Naive thymus-derived CD8-positive, alpha-beta T cell (primary cell): ENCODE measurements around the gene PPP1R12A. TPM values are rescaled to one million over a fixed set of nuclear protein-coding genes. Genes with fewer than 3 reads are reported as not detected.
"Not testable (repeated sequence)": the region's sequence is repeated elsewhere in the genome, so short reads cannot be mapped to it uniquely, and the experiment has no call there.

Source experiments
- ATAC-seq, 2 donors: fragments of 150-1000 bp; cut with Tn5 transposase in 1 of 2; sonication (Bioruptor Pico), chemical (Tn5 transposase) in 1 of 2; 1 replicate in 1 of 2; 2 replicates in 1 of 2; pipeline ENCODE4 v1.10.0; 2021; ENCODE audit warnings: mild to moderate bottlenecking in 2 of 2, moderate library complexity in 2 of 2
- POLR2A ChIA-PET: fragments of 350-600 bp; sonication (Branson Sonifier 250); formaldehyde crosslinking; loops from one replicate; lab custom pipeline; 2021; ENCODE audit warnings: antibody characterized with exemption; lab: Charles Lee
- DNase-seq, 10 donors: peaks; one replicate each; pipeline versions ENCODE4 v3.0.0 to v3.0.0-alpha.2; 2020 to 2022
- H3K27ac Mint-ChIP-seq, 10 donors: one replicate each; pipeline ENCODE4 v1.8.0; 2020 to 2022; ENCODE audit warnings: mild to moderate bottlenecking in 10 of 10, mixed read lengths in 10 of 10, moderate library complexity in 4 of 10, inconsistent platforms in 1 of 10
- H3K27me3 Mint-ChIP-seq, 5 donors: one replicate each; pipeline ENCODE4 v1.8.0; 2021 to 2022; ENCODE audit warnings: mixed read lengths in 5 of 5
- H3K36me3 Mint-ChIP-seq, 3 donors: one replicate each; pipeline ENCODE4 v1.8.0; 2020 to 2022; ENCODE audit warnings: mixed read lengths in 3 of 3, mild to moderate bottlenecking in 2 of 3, inconsistent platforms in 1 of 3
- H3K4me1 Mint-ChIP-seq, 4 donors: one replicate each; pipeline ENCODE4 v1.8.0; 2021 to 2022; ENCODE audit warnings: mixed read lengths in 4 of 4
- H3K4me3 Mint-ChIP-seq, 10 donors: one replicate each; pipeline ENCODE4 v1.8.0; 2020 to 2022; ENCODE audit warnings: mild to moderate bottlenecking in 10 of 10, mixed read lengths in 10 of 10, moderate library complexity in 6 of 10, inconsistent platforms in 1 of 10
- H3K9me3 Mint-ChIP-seq, 9 donors: one replicate each; pipeline ENCODE4 v1.8.0; 2020 to 2022; ENCODE audit warnings: mixed read lengths in 9 of 9, mild to moderate bottlenecking in 3 of 9, inconsistent platforms in 1 of 9, moderate library complexity in 1 of 9
- polyA plus RNA-seq, 3 donors: library from polyadenylated mRNA; unstranded; fragments of 300-500 nt; fragmentation: Illumina TruSeq; gene quantifications; one replicate each; pipeline ENCODE4 v1.2.3, GENCODE V29; 2021
- total RNA-seq, 8 experiments: library from RNA in 2 of 8; stranded (reverse) in 2 of 8; gene quantifications; one replicate each; pipeline ENCODE4 v1.2.3 and lab custom pipeline; 2021 to 2026

The PPP1R12A gene
- total and polyA plus RNA-seq, 5 experiments from 2014 or later, result 75.4 to 133 (median 84.9) TPM

DNA sequence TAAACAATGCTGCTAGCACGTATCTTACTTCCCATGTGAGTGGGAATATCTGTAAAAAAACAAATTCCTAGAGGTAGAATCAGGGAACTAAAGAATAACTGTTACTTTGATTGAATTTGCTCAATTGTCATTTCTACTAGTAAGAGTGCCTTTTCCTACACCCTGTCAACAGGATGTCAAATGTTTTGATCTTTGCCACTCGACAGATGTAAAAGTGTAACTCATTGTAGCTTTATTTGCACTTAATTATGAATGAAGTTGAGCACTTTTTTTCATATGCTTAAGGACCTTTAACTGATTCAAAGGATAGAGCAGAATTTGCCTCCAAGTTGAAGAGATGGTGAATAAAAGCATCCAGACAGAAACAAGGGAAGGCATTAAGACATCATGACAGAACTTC lies 104.5 kb downstream of the PPP1R12A start:
- peak in 3 of 10 donors; percentile 2 to 13 (median 12) for DNase-seq
- peak overlapping the region in 6 of 10 donors; percentile 20 to 88 (median 58) for H3K27ac Mint-ChIP-seq

DNA sequence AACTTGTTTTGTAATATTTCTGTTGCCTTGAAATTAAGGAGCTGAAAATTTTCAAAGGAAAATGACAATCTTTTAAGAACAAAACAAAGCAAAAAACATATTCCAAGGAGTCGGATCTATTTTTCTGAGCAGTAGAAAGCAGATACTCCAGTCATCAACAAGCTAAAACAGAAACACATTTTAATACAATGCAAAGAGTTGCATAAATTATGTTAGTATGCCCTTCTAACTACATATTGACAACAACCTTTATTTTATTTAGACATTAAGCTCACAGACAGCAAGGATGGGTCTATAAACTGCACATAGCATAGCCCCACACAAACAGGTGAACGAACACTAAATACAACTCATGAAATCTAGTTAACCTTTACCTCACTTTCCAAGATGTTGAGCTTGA lies 106.0 kb downstream of the PPP1R12A start:
- H3K9me3 Mint-ChIP-seq, result no peaks in the 10 kb centered on the region
- peaks cover 17 to 43% (median 40%) of the 10 kb centered on the region in 4 donors for H3K4me1 Mint-ChIP-seq
- no peaks in the 10 kb centered on the region for H3K27me3 Mint-ChIP-seq
- peak overlapping the region in 2 of 10 donors; percentile 26 to 58 for H3K27ac Mint-ChIP-seq
- DNase-seq (no peak), ATAC-seq (no peak)
- POLR2A ChIA-PET, result no interaction called here
- H3K4me3 Mint-ChIP-seq, result no peak overlapping the region
- H3K36me3 Mint-ChIP-seq, result peaks cover 0 to 66% (median 19%) of the 10 kb centered on the region in 3 donors

More for the DNA sequence above, 104.5 kb downstream of the PPP1R12A start:
- ATAC-seq, result peak in 1 of 2 donors; percentile 49
- Mint-ChIP-seq H3K9me3 (no peaks in the 10 kb centered on the region), H3K4me1 (peaks cover 25 to 56% (median 52%) of the 10 kb centered on the region in 4 donors), H3K4me3 (peak overlapping the region in 6 of 10 donors; percentile 8 to 57 (median 32)), H3K36me3 (peaks cover 0 to 65% (median 18%) of the 10 kb centered on the region in 3 donors), H3K27me3 (no peaks in the 10 kb centered on the region)
- POLR2A ChIA-PET, result no interaction called here

DNA sequence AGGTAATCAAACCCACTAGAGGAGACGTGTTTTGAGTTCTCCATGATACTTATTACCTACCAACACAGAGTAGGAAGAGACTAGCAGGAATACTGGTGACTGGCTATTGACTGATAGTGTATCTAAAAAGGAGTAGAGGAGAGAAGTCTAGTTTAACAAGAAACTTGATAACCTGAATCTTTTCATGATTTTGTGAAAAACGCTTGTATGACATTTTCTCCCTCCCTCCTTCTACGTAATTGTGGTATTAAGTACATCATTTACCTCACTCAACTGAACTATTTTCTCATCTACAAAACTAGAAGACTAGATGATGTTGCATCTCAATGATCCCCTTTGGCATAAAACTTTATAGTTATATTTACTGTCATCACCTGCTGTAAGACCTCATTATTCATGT lies 107.4 kb downstream of the PPP1R12A start:
- Mint-ChIP-seq H3K36me3 (peaks cover 0 to 60% (median 19%) of the 10 kb centered on the region in 3 donors), H3K27ac (no peak overlapping the region), H3K27me3 (no peaks in the 10 kb centered on the region), H3K4me1 (peaks cover 11 to 32% (median 28%) of the 10 kb centered on the region in 4 donors), H3K4me3 (no peak overlapping the region), H3K9me3 (no peaks in the 10 kb centered on the region)
- POLR2A ChIA-PET, result no interaction called here
- no peak for ATAC-seq
- DNase-seq, result no peak

DNA sequence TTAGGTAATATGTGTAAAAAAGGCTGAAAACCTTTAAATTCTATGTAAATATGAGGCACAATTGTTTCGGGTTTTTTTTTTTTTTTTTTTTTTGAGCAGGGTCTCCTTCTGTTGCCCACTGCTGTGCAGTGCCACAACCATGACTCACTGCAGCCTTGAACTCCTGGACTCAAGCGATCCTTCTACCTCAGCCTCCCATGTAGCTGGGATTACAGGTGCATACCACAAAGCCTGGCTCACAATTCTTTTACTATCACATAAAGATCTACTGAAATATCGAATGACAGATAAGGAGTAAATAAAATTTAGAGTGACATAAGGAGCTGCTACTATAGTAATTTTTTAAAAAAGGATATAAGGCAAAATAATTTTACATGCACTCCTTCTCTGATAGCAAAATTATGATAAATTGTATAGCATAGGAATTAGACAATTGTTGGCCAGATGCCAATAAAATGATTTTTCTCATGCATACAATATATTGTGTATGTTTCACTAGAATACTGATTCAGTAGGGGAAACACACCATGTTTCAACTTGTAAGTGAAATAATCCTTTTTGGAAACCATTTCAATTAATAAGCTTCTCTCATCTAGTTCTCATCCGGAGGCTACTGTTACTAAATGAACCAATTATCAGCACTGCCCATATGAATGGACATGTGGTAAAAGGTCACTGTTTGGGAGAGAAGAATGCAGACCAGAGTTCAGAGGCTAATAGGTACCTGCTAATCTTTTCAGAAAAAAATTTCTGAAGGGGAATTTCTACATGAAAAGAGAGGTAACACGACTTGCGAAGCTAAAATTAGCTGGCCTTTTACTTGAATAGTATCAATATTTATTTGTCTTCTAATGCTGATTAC lies 108.4 kb downstream of the PPP1R12A start:
- H3K4me1 Mint-ChIP-seq, result peaks cover 11 to 25% (median 23%) of the 10 kb centered on the region in 4 donors
- H3K36me3 Mint-ChIP-seq, result peaks cover 0 to 65% (median 15%) of the 10 kb centered on the region in 3 donors
- peak overlapping the region in 2 of 10 donors; percentile 43 to 66 for H3K27ac Mint-ChIP-seq
- DNase-seq (no peak), ATAC-seq (no peak)
- POLR2A ChIA-PET, result interaction anchor here (0.6 kb wide), 1 partner anchor 54 kb away, joined by 6 read pairs; no protein-coding TSS in a partner anchor
- no peaks in the 10 kb centered on the region for H3K9me3 Mint-ChIP-seq
- H3K4me3 Mint-ChIP-seq, result no peak overlapping the region
- H3K27me3 Mint-ChIP-seq, result no peaks in the 10 kb centered on the region

DNA sequence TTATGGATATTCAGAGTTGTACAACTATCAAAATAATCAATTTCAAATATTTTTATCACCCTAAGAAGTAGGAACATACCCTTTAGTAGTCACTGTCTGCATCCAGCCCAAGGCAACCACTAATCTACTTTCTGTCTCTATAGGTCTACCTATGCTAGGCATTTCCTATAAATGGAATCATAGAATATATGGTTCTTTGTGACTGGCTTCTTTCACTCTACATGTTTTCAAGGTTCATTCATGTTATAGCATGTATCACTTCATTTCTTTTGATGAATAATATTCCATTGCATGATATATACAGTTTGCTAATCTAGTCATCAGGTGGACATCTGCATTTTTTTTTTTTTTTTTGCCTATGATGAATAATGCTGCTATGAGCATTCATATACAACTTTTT lies 112.4 kb downstream of the PPP1R12A start:
- no peak for ATAC-seq
- Mint-ChIP-seq H3K9me3 (no peaks in the 10 kb centered on the region), H3K36me3 (peaks cover 6 to 68% (median 27%) of the 10 kb centered on the region in 3 donors), H3K4me3 (no peak overlapping the region), H3K27ac (peak overlapping the region in 1 of 10 donors; percentile 48), H3K27me3 (no peaks in the 10 kb centered on the region), H3K4me1 (peaks cover 3 to 19% (median 15%) of the 10 kb centered on the region in 4 donors)
- POLR2A ChIA-PET, result no interaction called here
- DNase-seq, result no peak

DNA sequence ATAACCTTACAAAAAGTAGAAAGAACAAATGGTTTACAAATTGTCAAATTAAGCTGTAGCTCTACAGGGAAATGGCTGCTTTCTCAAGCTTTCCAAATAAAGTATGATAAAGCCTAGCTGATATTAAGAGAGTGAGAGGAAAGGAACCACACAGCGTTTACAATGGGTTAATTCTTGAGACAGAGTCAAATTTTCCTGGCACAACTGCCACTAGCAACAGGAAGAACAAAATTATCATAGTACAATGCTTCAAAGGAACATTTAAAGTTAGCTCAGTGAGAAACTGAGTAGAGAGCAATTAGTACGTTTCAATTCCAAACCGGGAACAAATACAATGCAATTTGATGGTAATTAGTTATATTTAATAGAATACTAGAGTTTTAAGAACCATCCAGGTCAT lies 116.0 kb downstream of the PPP1R12A start:
- DNase-seq, result no peak
- H3K27ac Mint-ChIP-seq, result peak overlapping the region in 2 of 10 donors; percentile 31 to 43
- POLR2A ChIA-PET, result no interaction called here
- no peak for ATAC-seq
- H3K36me3 Mint-ChIP-seq, result peaks cover 10 to 81% (median 36%) of the 10 kb centered on the region in 3 donors
- H3K4me3 Mint-ChIP-seq, result no peak overlapping the region
- no peaks in the 10 kb centered on the region for H3K9me3 Mint-ChIP-seq
- H3K4me1 Mint-ChIP-seq, result peaks cover 5 to 18% (median 12%) of the 10 kb centered on the region in 4 donors
- no peaks in the 10 kb centered on the region for H3K27me3 Mint-ChIP-seq

DNA sequence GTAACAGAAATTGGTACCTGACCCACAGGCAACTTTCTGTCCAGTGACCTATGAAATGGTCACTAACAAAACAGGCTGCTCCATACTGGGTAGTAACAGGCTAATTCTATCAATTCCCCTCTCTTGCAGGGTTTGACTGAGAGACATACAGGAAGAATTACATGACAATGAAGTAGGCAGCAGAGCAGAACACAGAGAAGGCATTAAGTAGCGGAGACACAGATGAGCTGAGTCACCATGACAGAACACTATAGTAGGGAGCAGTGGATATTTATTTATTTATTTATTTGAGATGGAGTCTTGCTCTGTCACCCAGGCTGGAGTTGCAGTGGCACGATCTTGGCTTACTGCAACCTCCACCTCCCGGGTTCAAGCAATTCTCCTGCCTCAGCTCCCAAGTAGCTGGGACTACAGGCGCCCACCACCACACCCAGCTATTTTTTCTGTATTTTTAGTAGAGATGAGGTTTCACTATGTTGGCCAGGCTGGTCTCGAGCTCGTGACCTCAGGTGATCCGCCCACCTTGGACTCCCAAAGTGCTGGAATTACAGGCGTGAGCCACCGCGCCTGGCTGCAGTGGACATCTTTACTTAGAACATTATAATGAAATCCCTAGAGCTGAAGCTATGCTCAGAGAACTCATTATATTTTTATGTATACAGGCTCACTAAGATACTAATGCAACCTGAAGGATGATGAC lies 150.4 kb downstream of the PPP1R12A start:
- ATAC-seq, H3K4me1 Mint-ChIP-seq, POLR2A ChIA-PET, H3K9me3 Mint-ChIP-seq, DNase-seq, H3K4me3 Mint-ChIP-seq, H3K27me3 Mint-ChIP-seq: not testable (repeated sequence)
- H3K36me3 Mint-ChIP-seq, result peaks cover 12 to 79% (median 27%) of the 10 kb centered on the region in 3 donors
- H3K27ac Mint-ChIP-seq, result peak overlapping the region in 3 of 10 donors; percentile 6 to 45 (median 34)

DNA sequence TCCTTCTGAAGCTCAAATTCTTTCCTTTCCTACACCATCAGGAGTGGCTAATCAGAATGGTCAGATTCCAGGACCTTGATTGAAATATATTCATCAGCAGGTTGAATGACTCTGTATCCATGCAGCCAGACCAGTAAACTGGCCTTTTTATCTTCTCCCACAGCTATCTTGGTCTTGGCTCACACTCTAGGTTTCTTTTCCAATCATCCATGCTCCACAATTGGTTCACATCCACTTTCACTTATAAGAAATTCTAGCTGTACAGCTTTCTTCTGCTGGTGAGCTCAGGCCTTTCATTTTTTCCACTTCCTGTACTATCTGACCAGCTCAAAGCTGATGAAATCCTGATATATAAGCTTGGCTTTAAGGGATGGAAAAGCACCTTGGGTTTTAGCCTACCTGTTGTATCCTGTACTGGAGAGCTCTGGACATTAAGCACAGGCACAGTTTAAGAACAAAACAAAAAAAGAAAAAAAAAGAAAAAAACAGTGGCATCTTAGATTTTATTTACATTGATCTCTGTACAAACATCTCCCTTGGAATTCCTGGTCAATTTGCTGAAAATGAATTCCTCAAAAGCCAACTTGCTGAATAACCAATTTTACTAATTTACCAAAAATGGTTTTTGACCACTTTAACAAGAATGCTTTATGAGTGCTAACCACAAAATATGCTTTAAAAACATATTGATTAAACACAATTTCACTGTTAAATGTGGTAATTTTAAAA lies 152.6 kb downstream of the PPP1R12A start:
- no peaks in the 10 kb centered on the region for H3K4me1 Mint-ChIP-seq
- no peaks in the 10 kb centered on the region for H3K9me3 Mint-ChIP-seq
- ATAC-seq, result no peak
- peak overlapping the region in 4 of 10 donors; percentile 19 to 54 (median 48) for H3K27ac Mint-ChIP-seq
- no peaks in the 10 kb centered on the region for H3K27me3 Mint-ChIP-seq
- POLR2A ChIA-PET, result no interaction called here
- no peak overlapping the region for H3K4me3 Mint-ChIP-seq
- DNase-seq, result no peak
- peaks cover 12 to 77% (median 18%) of the 10 kb centered on the region in 3 donors for H3K36me3 Mint-ChIP-seq

DNA sequence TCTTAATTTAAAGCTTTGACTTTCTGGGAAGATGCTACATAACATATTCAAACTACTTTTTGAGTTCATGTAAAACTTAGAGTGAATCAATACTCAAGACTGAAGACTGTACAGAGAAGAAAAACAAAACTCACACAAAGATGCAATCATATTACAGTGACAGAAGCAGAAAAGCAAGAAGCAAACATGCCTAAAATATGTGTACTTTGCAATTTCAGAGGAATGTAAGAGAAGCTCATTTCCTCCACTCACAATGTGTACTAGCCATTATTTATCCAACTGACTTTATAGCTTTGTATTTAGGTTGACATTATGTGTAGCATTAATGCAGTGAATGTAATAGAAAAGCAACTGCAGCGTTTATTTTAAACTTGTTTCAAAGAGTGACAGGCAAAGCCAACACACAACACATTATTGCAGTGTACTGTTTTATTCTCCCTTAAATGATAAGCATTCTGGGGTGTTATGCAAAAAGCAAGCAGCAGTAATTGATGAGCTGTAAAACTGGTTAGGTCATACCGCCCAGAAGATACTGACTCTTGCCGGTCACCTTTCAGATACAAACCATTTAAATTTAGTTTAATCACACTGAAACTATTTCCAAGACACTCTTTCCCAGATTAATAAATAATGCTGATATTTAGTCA lies 156.0 kb downstream of the PPP1R12A start:
- Mint-ChIP-seq H3K9me3 (no peaks in the 10 kb centered on the region), H3K27ac (peak overlapping the region in 1 of 10 donors; percentile 74), H3K4me1 (no peaks in the 10 kb centered on the region), H3K27me3 (no peaks in the 10 kb centered on the region), H3K36me3 (peaks cover 6 to 78% (median 13%) of the 10 kb centered on the region in 3 donors), H3K4me3 (no peak overlapping the region)
- DNase-seq, result no peak
- no peak for ATAC-seq
- POLR2A ChIA-PET, result interaction anchor here (1.0 kb wide), 1 partner anchor 10 kb away, joined by 4 read pairs; no protein-coding TSS in a partner anchor

DNA sequence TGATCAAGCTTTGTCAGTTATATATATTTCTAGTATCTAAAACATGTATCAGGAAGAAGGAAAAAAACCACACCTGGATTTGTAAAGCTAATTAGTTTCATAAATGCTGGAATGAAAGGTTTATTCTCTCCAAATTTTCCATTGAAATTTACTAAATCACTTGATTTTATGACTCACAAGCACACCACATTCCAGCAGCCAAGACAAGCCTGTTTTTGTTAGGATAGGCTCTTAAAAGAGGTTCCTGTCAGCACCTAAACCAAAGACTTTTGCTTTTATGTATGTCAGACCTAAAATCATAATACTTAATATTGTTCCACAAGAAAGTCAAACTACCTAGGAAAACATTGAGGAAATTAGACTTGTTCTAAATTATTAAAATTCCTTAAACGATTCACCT lies 158.8 kb downstream of the PPP1R12A start:
- Mint-ChIP-seq H3K9me3 (no peaks in the 10 kb centered on the region), H3K4me1 (no peaks in the 10 kb centered on the region), H3K27me3 (no peaks in the 10 kb centered on the region), H3K27ac (peak overlapping the region in 1 of 10 donors; percentile 25), H3K4me3 (no peak overlapping the region), H3K36me3 (peaks cover 0 to 69% (median 14%) of the 10 kb centered on the region in 3 donors)
- POLR2A ChIA-PET, result no interaction called here
- ATAC-seq, result no peak
- no peak for DNase-seq

DNA sequence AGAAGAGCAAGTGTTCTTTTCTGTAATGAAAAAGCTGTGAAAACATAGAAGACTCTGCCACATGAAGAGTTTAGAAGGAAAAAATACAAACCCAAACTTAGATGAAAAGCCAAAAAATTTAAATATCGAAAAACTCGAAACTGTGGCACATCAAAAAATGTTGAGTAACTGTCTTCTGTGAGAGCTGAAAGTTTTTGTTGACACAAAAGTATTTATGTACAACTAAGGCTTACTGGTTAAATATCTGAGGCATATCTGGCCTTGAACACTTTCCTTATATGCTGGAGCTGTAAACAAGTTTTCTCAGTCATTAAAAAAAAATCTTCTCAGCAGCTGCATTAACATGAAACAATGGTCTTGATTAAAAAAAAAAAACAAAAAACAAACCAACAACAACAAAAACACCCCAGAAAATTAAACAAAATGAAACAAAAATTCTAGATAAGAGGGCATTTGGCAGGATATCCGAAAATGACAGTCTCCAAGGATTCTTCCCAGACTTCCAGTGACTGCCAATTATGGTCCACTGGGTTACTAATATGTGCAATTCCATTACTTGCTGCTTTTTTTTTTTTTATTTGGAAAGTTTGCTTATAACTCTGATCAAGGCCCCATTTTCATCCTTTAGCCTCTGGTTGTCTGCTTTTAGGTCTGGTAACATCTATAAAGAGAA lies 159.4 kb downstream of the PPP1R12A start:
- Mint-ChIP-seq H3K36me3 (peaks cover 0 to 68% (median 14%) of the 10 kb centered on the region in 3 donors), H3K27me3 (no peaks in the 10 kb centered on the region), H3K4me1 (no peaks in the 10 kb centered on the region), H3K27ac (peak overlapping the region in 3 of 10 donors; percentile 21 to 63 (median 53)), H3K9me3 (no peaks in the 10 kb centered on the region), H3K4me3 (no peak overlapping the region)
- no peak for ATAC-seq
- no peak for DNase-seq
- POLR2A ChIA-PET, result no interaction called here
